Stimulated activated CD4-positive, alpha-beta T cell treated with anti-CD3 and anti-CD28 coated beads, Interleukin-1b, Interleukin-23, amount 100 ng/mL, for 4 hours (primary cell): Measurements from ENCODE around the gene OR5F1.

Experiments
- DNase-seq, 2 donors: peaks; one replicate each; pipeline ENCODE4 v3.0.0-alpha.2; 2020; ENCODE audit warnings: low read depth in 2 of 2

OR5F1 gene

DNA sequence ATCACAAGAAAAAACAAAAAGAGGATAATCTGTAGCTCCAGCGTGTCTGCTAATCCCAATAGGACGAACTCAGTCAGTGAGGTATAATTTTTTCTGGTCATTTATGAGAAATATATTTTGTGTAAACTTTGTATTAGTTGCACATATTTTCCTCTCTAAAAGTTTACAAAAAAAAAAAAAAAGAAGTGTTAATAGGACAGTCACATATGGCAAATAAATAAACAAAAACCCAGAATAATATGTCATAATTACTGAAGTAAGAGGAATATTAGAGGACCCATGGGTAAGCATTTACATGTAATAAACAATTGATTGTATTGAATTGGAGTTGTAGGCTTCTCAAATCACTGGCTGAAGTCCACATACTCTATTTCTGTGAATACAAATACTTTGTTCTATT is at the start of gene OR5F1:
TSS of gene OR5F1 (minus strand) at position 101 of the 400 bp plus-strand sequence. CDS start at position 101, 0 bp downstream.
- no peak for DNase-seq

- DNase-seq: no peak
Observed at GRCh38 chr11:56027354-56027753, 32.9 kb upstream of the OR5F1 start, which contains the start of gene OR5AS1. Gene OR5AS1, plus strand, starts transcription at chr11:56027654. Its CDS starts 2,765 bp downstream, at chr11:56030419.

DNA sequence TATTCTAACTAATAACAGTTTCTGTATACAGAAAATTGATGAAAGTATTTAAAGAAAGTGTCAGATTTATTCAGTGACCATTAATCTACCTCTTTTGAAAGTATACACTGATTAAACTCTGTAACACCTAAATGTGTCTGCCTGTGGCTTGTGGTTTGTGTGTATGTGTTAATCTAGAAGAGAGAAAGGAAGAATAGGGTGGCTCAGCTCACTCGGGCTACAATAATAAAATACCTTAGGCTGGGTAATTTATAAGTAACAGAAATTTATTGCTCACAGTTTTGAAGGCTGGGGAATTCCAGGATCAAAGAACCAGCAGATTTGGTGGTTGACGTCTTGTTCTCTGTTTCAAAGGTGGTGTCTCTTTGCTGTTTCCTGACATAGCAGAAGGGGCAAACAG is 19.4 kb upstream of the OR5F1 start:
- DNase-seq: no peak

GRCh38 chr11:56010716-56011115 is 16.3 kb upstream of the OR5F1 start:
- DNase-seq: no peak

- DNase-seq: no peak
Observed at GRCh38 chr11:55970935-55971334, 23.5 kb downstream of the OR5F1 start.

DNA sequence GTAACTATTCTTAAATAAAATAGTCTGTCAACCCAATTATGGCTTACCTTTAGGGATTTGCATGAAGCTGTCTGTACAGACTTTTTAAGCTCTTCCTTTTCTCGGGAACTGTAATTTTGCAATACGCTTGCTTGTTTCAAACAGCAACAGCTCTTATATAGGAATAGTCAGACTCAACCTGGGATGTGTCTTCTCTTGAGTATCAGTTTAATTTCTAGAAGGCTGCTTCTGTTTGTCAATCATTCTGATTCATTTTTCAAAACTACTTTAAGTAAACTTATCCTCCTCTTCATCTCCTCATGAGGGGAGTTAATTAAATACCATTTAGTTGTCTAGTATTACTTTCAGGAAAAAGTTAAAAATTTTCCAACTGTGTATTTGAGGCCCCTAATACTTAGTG is 24.6 kb downstream of the OR5F1 start, which contains the start of gene OR10AG1:
TSS of gene OR10AG1 (minus strand) at position 101 of the 400 bp plus-strand sequence. CDS start at position 63, 38 bp downstream.
- no peak for DNase-seq

DNA sequence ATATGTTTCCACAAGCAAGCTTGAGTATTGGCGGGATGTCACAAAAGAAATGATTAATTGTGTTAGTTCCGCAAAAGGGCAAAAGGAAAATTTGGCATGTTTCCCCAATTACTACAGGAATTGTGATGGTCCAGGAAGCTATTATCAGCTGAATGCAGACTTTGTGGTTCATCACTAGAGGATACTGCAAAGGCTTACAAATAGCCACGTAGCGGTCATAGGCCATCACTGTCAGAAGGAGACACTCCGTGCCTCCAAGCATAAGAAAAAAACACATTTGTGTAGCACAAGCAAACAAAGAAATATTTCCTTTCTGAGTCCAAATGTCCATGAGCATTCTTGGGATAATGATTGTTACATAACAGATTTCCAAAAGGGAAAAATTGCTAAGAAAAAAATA is 26.5 kb downstream of the OR5F1 start:
- no peak for DNase-seq

- no peak for DNase-seq
Observed at GRCh38 chr11:55966391-55966790, 28.0 kb downstream of the OR5F1 start.

DNA sequence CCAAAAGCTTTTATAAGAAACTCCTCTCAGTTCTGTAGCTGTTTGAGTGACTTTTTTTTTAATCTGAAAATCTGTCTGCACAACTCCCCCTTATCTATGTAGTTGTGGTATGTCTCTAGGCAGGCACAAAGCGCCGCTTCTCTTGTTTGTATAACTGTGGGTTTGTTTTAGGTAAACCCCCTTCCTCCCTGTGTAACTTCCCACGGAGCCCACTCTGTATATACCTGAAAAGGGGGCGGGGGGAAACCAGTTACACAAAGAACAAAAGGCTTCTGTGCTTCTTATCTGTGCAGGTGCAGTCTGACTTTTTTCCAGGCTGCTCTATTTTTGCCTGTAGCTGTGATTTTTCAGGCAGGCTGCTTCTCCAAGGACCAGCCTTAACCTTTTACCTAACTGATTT is 37.9 kb downstream of the OR5F1 start:
- no peak for DNase-seq

DNA sequence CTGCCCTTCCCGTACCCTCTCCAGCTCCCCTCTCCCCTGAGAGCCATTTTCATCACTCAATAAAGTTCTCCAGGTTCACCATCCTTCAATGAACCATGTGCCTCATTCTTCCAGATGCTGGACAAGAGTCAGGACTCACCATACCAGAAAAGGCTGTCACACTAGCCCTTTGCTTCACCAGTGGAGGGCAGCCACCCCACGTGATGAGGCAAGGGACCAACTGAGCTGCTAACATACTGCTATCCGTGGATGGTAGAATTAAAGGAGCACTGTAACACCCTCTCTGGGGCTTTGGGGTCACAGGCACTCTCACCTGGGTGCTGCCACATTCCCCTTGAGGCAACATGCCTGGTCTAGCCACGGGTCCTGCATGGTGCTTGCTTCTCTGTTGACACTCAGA is 45.1 kb downstream of the OR5F1 start:
- no peak for DNase-seq
